ENCODE data around the gene BNC2. TPM values are rescaled to one million over a fixed set of nuclear protein-coding genes. Genes with fewer than 3 reads are reported as not detected.

The BNC2 gene
- total and polyA plus RNA-seq, 2 experiments from 2014 or later: 19.3 to 20.7 TPM

DNA sequence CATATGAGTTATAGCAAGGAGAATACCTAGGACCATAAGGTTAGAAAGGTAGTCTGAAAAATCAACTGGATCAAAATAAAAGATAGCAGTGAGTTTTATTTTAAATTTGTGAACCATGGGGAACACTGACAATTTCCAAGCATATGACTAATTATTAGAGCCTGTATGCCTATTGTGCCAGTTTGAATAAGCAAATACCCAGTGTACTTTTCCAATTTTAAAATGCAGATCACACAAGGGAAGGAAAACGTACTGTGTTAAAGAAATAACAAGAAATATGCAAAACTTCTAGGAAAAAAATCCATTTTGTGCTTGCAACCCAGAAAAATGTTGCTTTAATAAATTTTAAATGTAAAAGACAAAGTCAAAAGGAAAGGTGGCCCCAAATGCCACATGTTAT lies 257.4 kb downstream of the BNC2 start:
- H3K9me3 ChIP-seq (ENCODE audit: low read depth): no peaks in the 10 kb centered on the region
- H3K27ac ChIP-seq: no peak overlapping the region
- H3K36me3 ChIP-seq (replicated peaks; ENCODE audit: insufficient read depth, low read depth): no peaks in the 10 kb centered on the region
- H3K4me3 ChIP-seq: no peak overlapping the region
- peaks cover 5% of the 10 kb centered on the region for H3K4me1 ChIP-seq (ENCODE audit: insufficient read depth)
- no peaks in the 10 kb centered on the region for H4K20me1 ChIP-seq (ENCODE audit: insufficient read depth, poor library complexity, severe bottlenecking)
- no peak for DNase-seq (ENCODE audit: low spot score)
- no peak overlapping the region for H2AFZ ChIP-seq
- no peaks in the 10 kb centered on the region for H3K9me2 ChIP-seq (replicated peaks; ENCODE audit: insufficient read depth)
- WGBS (ENCODE audit: low lambda C conversion rate, missing lambda C conversion rate): 81% methylated on average over 1 of the region's 1 CpG
- H3K27me3 ChIP-seq: no peaks in the 10 kb centered on the region
- no peak overlapping the region for H3K4me2 ChIP-seq
- no peak for TF ChIP-seq EZH2 (IDR thresholded peaks at IDR 0.05; ENCODE audit: borderline replicate concordance)
- TF ChIP-seq CTCF (IDR thresholded peaks at IDR 0.05; ENCODE audit: poor library complexity): no peak
- no peak for TF ChIP-seq EZH2phosphoT487 (IDR thresholded peaks at IDR 0.05; ENCODE audit: low read depth, severe bottlenecking, unreplicated experiment)
- peaks cover 21% of the 10 kb centered on the region for H3K79me2 ChIP-seq

GRCh38 chr9:16612627-16613026 lies 257.8 kb downstream of the BNC2 start:
- TF ChIP-seq CTCF (IDR thresholded peaks at IDR 0.05; ENCODE audit: poor library complexity): no peak
- TF ChIP-seq EZH2 (IDR thresholded peaks at IDR 0.05; ENCODE audit: borderline replicate concordance): no peak
- TF ChIP-seq EZH2phosphoT487 (IDR thresholded peaks at IDR 0.05; ENCODE audit: low read depth, severe bottlenecking, unreplicated experiment): no peak
- H3K9me3 ChIP-seq (ENCODE audit: low read depth): no peaks in the 10 kb centered on the region
- no peak overlapping the region for H3K4me3 ChIP-seq
- WGBS (ENCODE audit: low lambda C conversion rate, missing lambda C conversion rate): 95% methylated on average over 1 of the region's 1 CpG
- no peak overlapping the region for H3K27ac ChIP-seq
- no peaks in the 10 kb centered on the region for H4K20me1 ChIP-seq (ENCODE audit: insufficient read depth, poor library complexity, severe bottlenecking)
- no peak overlapping the region for H2AFZ ChIP-seq
- H3K36me3 ChIP-seq (replicated peaks; ENCODE audit: insufficient read depth, low read depth): no peaks in the 10 kb centered on the region
- H3K27me3 ChIP-seq: no peaks in the 10 kb centered on the region
- H3K4me1 ChIP-seq (ENCODE audit: insufficient read depth): peaks cover 4% of the 10 kb centered on the region
- H3K79me2 ChIP-seq: peaks cover 20% of the 10 kb centered on the region
- DNase-seq (ENCODE audit: low spot score): no peak
- H3K4me2 ChIP-seq: no peak overlapping the region
- H3K9me2 ChIP-seq (replicated peaks; ENCODE audit: insufficient read depth): no peaks in the 10 kb centered on the region

- no peaks in the 10 kb centered on the region for H3K27me3 ChIP-seq
- no peak overlapping the region for H3K4me2 ChIP-seq
- WGBS (ENCODE audit: low lambda C conversion rate, missing lambda C conversion rate): 32% methylated on average over 2 of the region's 2 CpGs
- no peaks in the 10 kb centered on the region for H3K9me2 ChIP-seq (replicated peaks; ENCODE audit: insufficient read depth)
- TF ChIP-seq EZH2phosphoT487 (IDR thresholded peaks at IDR 0.05; ENCODE audit: low read depth, severe bottlenecking, unreplicated experiment) (no peak), CTCF (IDR thresholded peaks at IDR 0.05; ENCODE audit: poor library complexity) (no peak), EZH2 (IDR thresholded peaks at IDR 0.05; ENCODE audit: borderline replicate concordance) (no peak)
- peaks cover 20% of the 10 kb centered on the region for H3K79me2 ChIP-seq
- no peak overlapping the region for H3K27ac ChIP-seq
- no peak overlapping the region for H3K4me3 ChIP-seq
- H3K36me3 ChIP-seq (replicated peaks; ENCODE audit: insufficient read depth, low read depth): no peaks in the 10 kb centered on the region
- H3K4me1 ChIP-seq (ENCODE audit: insufficient read depth): peaks cover 4% of the 10 kb centered on the region
- no peaks in the 10 kb centered on the region for H3K9me3 ChIP-seq (ENCODE audit: low read depth)
- no peak for DNase-seq (ENCODE audit: low spot score)
- H4K20me1 ChIP-seq (ENCODE audit: insufficient read depth, poor library complexity, severe bottlenecking): no peaks in the 10 kb centered on the region
- H2AFZ ChIP-seq: no peak overlapping the region
Observed at GRCh38 chr9:16611983-16612382, 258.5 kb downstream of the BNC2 start.

GRCh38 chr9:16611001-16611400 lies 259.5 kb downstream of the BNC2 start:
- Histone ChIP-seq H3K79me2 (peaks cover 20% of the 10 kb centered on the region), H3K27me3 (no peaks in the 10 kb centered on the region), H4K20me1 (ENCODE audit: insufficient read depth, poor library complexity, severe bottlenecking) (no peaks in the 10 kb centered on the region), H3K4me2 (no peak overlapping the region), H3K27ac (no peak overlapping the region), H3K4me1 (ENCODE audit: insufficient read depth) (peaks cover 4% of the 10 kb centered on the region), H3K9me3 (ENCODE audit: low read depth) (no peaks in the 10 kb centered on the region), H3K9me2 (replicated peaks; ENCODE audit: insufficient read depth) (no peaks in the 10 kb centered on the region), H2AFZ (no peak overlapping the region), H3K36me3 (replicated peaks; ENCODE audit: insufficient read depth, low read depth) (no peaks in the 10 kb centered on the region), H3K4me3 (no peak overlapping the region)
- no peak for DNase-seq (ENCODE audit: low spot score)
- WGBS (ENCODE audit: low lambda C conversion rate, missing lambda C conversion rate): 60% methylated on average over 4 of the region's 4 CpGs
- TF ChIP-seq EZH2 (IDR thresholded peaks at IDR 0.05; ENCODE audit: borderline replicate concordance) (no peak), EZH2phosphoT487 (IDR thresholded peaks at IDR 0.05; ENCODE audit: low read depth, severe bottlenecking, unreplicated experiment) (no peak), CTCF (IDR thresholded peaks at IDR 0.05; ENCODE audit: poor library complexity) (no peak)
